GM21825 (cell line): ENCODE results near the gene DDN.
A peak's percentile ranks its signal among the peaks of the same experiment; 100 is the strongest.

Experiments
- ATAC-seq: cut with Tn5 transposase; IDR thresholded peaks from one replicate; pipeline ENCODE4 v1.9.1; 2021; ENCODE audit warnings: mild to moderate bottlenecking, moderate library complexity; ENCODE audit not compliant: unreplicated experiment

DDN gene

DNA sequence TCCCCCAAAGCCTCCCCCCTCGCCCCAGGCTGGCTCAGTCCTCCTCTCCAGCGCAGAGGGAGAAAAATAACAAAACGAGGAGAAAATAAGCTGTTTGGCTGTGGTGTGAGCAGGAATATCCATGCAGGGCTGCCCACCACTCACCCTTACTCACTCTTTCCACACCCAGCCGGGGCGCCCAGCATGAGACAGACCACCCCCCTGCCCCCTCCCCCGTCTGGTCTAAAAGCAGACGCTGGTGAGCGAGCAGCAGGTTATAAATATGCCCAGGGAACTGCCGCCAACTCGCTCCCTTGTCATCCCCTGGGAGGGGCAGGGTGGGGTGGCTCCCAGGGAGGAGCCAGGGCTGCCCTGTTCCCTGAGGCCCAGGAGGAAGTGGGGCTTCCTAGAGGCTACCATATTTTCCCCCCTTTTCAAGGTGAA, 13.7 kb downstream of the DDN start:
- no peak for ATAC-seq

DNA sequence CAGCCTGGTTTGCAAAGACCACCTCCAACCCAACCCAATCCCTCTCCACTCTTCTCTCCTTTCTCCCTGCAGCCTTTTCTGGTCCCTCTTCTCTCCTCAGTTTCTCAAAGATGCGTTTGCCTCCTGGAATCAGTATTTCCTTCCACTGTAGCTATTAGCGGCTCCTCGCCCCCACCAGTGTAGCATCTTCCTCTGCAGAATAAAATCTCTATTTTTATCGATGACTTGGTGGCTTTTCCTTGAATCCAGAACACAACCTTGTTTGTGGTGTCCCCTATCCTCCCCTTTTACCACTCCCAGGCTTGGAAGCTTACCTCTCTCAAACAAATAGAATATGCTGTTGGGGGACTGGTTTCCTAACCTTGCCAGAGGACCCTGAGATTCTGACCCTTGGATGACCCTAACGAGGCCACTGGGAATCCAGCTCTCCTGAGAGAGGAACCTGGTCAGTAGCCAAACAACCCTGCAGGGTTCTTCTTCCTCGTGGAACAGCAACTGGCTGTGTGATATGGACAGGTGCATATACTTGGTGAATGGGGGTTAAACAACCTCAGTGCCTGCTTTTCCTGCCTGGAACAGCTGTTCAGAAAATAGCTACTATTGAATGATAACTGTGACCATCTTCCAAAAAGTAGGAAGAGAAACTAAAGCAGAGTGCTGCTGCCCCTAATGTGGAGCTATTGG, 16.6 kb downstream of the DDN start:
- no peak for ATAC-seq

DNA sequence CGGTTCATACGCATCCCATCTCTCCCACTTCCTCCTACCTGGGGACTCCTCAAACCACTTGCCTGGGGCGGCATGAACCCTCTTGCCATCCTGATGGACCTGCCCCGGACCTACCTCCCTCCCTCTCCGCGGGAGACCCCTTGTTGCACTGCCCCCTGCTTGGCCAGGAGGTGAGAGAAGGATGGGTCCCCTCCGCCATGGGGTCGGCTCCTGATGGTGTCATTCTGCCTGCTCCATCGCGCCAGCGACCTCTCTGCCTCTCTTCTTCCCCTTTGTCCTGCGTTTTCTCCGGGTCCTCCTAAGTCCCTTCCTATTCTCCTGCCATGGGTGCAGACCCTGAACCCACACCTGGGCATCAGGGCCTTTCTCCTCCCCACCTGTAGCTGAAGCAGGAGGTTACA, 17.4 kb downstream of the DDN start:
- ATAC-seq, result no peak

DNA sequence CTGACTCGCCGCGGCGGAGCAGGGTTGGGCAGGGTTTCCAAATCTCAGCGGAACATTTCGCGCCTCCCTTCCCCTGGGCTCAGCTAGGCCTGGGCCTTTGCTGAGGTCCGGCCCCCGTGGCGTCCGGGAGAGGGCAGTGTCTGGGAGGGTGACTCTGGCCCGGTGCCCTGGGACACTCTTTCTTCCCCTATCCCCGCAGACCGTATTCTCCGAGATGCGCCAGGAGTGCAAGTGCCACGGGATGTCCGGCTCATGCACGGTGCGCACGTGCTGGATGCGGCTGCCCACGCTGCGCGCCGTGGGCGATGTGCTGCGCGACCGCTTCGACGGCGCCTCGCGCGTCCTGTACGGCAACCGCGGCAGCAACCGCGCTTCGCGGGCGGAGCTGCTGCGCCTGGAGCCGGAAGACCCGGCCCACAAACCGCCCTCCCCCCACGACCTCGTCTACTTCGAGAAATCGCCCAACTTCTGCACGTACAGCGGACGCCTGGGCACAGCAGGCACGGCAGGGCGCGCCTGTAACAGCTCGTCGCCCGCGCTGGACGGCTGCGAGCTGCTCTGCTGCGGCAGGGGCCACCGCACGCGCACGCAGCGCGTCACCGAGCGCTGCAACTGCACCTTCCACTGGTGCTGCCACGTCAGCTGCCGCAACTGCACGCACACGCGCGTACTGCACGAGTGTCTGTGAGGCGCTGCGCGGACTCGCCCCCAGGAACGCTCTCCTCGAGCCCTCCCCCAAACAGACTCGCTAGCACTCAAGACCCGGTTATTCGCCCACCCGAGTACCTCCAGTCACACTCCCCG, 18.0 kb downstream of the DDN start:
- ATAC-seq, result no peak

DNA sequence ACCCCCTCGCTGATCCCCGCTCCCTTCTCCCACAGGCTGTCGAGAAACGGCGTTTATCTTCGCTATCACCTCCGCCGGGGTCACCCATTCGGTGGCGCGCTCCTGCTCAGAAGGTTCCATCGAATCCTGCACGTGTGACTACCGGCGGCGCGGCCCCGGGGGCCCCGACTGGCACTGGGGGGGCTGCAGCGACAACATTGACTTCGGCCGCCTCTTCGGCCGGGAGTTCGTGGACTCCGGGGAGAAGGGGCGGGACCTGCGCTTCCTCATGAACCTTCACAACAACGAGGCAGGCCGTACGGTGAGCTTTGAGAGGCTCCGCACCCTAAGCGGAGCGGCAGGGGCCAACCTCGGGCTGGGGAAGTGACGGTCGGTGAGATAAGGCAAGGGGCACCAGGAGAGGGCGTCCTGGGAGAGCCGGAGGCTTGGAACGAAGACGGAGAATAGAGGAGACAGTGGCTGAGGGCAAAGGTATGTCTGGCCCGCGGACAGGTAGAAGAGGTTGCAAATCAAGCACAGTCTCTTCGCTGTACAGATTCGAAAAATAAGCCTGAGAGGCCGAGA, 18.7 kb downstream of the DDN start:
- ATAC-seq, result no peak

GRCh38 chr12:48979602-48980388, 19.4 kb downstream of the DDN start:
- ATAC-seq, result no peak

DNA sequence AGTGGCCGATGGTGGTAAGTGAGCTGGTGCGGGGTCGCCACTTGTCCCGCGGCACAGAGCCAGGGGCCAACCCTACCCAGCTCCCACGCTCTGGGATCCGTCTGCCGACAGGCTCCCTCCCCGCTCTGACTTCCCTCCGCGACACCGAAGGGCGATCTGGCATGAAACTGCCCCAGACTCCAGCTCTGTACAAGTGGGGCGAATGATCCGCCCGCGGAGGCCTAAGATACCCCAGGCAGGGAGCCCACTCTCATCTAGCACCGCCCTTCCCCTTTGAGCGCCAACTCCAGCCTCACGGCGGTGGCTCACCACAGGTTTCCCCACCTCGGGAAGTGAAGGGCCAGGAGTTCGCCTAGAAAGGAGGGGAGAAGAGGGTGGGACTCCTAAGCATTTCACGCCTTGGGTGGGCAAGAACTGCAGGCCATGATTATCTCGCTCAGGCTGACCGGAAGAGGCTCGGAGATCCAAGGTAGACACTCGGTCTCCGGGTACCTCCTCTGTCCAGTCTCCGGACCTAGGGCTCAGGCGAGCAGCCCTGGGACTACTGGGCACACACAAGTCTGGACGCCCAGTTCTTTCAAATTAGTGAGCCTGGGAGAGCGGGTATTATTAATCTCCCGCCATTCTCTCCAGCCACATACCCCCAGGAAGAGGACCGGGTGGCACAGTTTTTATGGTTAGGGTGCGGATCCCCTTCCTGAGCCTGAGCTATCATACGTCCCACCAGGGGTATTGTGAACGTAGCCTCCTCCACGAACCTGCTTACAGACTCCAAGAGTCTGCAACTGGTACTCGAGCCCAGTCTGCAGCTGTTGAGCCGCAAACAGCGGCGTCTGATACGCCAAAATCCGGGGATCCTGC, 20.2 kb downstream of the DDN start:
- ATAC-seq, result no peak

DNA sequence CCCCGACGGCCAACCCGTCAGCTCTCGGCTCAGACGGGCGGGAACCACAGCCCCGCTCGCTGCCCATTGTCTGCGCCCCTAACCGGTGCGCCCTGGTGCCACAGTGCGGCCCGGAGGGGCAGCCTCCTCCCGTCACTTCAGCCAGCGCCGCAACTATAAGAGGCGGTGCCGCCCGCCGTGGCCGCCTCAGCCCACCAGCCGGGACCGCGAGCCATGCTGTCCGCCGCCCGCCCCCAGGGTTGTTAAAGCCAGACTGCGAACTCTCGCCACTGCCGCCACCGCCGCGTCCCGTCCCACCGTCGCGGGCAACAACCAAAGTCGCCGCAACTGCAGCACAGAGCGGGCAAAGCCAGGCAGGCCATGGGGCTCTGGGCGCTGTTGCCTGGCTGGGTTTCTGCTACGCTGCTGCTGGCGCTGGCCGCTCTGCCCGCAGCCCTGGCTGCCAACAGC, 20.9 kb downstream of the DDN start, which contains the start of gene WNT1:
WNT1 (plus strand) TSS at position 32 of the 450 bp plus-strand sequence; CDS start at position 361, 329 bp downstream.
- no peak for ATAC-seq

DNA sequence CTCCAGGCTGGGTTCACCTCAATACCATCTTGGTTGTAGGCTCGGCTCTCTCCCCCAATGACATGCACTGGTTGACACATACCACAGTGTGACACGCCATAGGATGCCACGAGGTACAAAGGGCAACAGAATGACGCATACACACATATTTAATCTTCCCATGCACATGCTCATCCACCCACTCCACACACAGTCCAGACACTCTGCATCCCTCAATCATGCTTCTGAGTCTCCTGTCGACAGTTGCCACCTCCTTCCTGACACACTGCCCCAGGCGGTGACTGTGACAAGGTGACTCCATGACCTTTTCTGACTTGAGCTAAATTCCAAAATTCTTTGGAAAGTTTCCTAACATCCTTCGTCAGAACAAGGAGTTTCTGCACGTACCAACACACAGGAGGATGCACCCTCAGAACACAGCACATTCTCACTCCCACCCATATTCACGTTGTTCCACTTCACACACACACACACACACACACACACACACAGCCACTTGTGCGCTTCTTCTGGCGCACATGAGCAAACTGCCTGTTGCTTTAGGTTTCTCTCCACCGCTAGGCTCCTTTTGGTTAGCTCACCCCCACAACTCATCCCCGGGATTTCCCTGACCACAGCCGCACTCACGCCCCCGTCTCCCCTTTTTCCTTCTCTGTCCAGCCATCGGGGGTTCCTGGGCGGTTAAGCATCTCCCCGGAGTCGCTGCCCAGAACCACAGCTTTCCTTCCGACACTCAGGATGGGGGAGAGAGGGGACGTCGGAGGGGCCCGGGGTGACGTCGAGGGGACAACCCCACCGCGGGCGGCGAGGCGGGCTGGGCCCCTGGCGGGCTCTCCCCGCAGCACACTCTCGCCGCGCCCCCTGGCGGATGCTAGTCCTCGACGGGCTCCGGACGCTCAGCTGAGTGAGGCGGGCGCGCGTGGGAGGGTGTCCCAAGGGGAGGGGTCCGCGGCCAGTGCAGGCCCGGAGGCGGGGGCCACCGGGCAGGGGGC, 21.6 kb downstream of the DDN start:
- peak; percentile 45 for ATAC-seq

DNA sequence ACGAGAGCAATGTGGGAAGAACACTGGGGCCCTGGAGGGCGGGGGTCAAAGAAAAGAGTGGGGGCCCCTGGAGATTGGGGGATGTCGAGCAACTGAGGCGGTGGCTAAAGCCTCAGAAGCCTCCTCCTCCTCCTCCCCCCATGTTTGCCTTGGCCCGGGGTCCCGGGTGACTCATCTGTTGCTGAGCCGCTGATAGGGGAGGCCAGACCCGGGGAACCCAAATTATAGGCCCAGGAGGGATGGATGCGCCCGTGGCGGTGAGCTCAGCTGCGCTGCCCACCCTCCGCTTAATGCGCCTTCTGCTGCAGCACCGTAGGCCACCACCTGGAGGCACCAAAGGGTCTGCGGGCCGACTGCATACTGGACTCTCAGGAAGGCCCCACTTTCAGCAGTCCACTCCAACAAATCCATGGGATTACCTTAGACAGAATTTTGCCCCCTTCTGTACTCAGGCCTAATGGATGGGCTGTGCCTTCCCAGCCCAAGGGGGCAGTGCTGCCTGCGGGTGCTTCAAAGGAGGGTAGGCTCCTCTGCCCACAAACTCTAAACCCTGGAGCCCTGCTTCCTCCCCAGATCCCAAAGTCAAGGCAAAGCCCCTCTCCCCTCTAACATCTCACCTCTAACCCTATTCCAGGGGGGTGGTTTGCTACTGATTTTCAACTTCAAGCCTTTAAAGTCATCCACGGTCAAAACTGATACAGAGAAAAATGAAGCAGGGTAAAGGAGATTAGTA, 25.1 kb downstream of the DDN start:
- ATAC-seq, result no peak

DNA sequence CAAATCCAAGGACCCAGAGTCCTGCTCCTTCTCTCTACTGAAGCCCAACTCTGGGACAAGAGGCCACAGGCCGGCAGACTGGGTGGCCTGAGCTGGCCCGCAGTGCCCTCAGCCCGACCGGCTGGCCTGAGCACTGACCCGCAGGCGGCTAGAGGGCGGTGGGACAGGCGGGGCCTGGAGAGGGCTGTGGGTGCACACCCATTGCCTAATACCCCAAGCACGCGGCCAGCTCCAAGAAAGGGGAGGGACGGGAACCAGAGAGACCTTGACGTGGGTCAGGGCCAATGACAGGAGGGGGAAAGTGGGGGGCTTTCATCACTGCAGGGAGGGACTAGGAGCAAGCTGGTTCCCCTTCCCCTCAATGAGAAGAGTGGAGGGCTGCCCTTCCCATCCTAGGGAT, 25.6 kb downstream of the DDN start:
- no peak for ATAC-seq

GRCh38 chr12:48972952-48973483, 26.2 kb downstream of the DDN start:
- ATAC-seq, result no peak

GRCh38 chr12:48972213-48972951, 26.8 kb downstream of the DDN start:
- no peak for ATAC-seq

DNA sequence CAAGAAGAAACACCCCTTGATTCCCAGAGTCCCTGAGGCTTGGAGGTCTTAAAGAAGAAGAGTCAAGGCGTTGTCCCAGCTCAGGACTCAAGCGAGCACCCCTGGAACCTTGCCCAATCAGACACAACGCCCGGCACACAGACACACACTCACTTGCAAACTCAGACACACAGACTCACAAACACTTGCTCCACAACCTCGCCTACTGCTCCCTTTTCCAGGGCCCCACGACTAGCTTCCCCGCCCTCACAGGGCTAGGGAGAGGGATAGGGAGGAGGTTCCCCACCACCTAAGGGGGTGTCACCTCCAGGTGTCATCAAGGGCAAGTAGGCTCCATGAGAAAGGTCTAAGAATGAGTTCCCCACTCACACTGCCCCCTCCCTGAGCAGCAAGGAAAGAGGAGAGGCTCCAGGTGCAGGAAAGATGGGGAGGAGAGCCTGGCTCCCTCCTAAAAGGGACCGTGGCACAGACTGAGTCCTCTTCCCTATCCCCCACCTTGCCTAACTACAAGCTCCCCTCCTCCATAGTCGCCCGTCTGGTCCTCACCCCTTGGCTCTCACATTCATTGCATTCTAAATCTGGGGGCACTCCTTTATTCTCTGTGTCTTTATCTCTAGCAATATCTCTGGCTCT, 28.4 kb downstream of the DDN start:
- ATAC-seq, result no peak

DNA sequence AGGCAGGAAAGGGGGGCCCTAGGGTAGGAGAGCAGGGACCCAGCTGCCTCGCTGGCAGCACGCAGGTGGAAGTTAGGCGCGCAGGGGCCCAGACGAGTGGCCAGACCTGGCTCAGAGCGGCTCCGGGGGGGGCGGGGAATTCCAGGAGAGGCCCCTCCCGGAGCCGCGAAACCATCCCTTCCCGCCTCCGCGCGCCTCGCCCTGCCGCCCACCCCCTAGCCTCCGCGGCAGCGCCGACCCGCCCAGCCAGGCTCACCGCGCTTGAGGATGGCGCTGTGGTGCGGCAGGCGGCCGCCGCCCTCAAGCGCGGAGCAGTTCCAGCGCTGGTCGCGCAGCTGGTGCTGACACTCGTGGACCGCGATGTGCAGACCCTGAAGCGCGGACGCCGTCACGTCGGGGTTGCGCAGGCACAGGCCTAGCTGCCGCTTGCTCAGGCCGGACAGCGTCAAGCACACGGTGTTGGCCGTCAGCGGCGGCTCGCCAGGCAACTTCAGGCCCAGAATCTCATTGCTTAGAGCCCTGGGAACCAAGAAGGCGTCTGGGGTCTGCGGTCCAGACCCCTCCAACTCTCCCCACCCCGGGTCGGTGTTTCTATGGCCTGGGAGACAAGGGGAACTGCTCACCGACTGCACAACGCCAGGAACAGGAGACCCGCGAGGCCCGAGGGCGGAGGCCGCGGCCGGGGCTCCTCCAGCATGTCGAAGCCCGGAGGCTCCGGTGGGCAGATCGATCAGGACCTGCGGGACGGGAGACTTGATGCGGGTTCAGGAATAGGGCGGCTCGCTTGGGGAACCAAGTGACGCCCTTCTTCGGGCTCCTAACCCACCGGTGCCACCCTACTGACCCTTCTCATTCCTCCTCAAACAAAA, 29.1 kb downstream of the DDN start:
- no peak for ATAC-seq
